AG09309 (cell line): ENCODE measurements around the gene ZNF471.

Experiments
- DNase-seq: peaks from one replicate; pipeline ENCODE4 v3.0.0-alpha.2; 2010; ENCODE audit warnings: low read depth
- H3K4me3 ChIP-seq: 2 replicates; pipeline ENCODE4 v1.5.1; 2011; ENCODE audit warnings: mild to moderate bottlenecking, low read depth, low read length, moderate library complexity; ENCODE audit not compliant: control insufficient read depth
- TF ChIP-seq, protein P1 (sequence below): IDR thresholded peaks from 2 replicates; pipeline ENCODE4 v1.5.1; 2011; ENCODE audit warnings: mild to moderate bottlenecking, low read depth, low read length, inconsistent platforms; ENCODE audit not compliant: insufficient read depth, control insufficient read depth; ENCODE audit errors: missing control alignments

The ZNF471 gene

DNA sequence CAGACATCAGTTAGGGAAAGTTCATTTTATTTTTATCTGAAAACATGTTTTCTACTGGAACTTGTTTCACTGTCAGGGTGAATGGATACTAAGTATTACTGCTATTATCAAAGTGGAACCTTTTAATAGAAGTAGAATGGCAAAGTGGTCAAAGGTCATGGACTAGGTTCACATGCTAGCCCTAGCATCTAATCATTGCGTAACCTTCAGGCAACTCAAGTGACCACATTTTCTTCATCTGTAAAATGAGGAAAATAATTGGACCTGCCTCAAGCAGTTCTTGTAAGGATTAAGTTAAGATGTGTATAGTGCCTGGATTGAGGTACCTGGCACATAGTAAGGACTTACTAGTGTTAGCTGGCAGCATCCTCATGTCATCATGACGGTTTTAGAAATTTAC lies 36.1 kb downstream of the ZNF471 start:
- TF ChIP-seq, protein P1, sequence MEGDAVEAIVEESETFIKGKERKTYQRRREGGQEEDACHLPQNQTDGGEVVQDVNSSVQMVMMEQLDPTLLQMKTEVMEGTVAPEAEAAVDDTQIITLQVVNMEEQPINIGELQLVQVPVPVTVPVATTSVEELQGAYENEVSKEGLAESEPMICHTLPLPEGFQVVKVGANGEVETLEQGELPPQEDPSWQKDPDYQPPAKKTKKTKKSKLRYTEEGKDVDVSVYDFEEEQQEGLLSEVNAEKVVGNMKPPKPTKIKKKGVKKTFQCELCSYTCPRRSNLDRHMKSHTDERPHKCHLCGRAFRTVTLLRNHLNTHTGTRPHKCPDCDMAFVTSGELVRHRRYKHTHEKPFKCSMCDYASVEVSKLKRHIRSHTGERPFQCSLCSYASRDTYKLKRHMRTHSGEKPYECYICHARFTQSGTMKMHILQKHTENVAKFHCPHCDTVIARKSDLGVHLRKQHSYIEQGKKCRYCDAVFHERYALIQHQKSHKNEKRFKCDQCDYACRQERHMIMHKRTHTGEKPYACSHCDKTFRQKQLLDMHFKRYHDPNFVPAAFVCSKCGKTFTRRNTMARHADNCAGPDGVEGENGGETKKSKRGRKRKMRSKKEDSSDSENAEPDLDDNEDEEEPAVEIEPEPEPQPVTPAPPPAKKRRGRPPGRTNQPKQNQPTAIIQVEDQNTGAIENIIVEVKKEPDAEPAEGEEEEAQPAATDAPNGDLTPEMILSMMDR: no peak
- no peak for DNase-seq

DNA sequence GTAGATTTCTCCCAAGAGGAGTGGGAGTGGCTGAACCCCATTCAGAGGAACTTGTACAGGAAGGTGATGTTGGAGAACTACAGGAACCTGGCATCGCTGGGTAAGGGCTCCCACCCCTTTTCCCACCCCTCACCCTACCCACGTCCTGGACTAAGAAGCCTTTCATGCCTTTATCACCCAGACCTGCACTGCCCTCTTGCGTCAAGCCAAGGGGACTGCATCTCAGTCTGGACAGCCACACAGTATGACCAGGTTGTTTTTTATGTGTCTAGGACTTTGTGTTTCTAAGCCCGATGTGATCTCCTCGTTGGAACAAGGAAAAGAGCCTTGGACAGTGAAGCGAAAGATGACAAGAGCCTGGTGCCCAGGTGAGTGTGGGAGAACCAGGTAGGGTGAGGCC lies 39.9 kb downstream of the ZNF471 start:
- no peak overlapping the region for H3K4me3 ChIP-seq
- DNase-seq: no peak
- TF ChIP-seq, protein P1: peak; percentile 20

More for the DNA sequence above, 36.1 kb downstream of the ZNF471 start:
- H3K4me3 ChIP-seq: no peak overlapping the region

DNA sequence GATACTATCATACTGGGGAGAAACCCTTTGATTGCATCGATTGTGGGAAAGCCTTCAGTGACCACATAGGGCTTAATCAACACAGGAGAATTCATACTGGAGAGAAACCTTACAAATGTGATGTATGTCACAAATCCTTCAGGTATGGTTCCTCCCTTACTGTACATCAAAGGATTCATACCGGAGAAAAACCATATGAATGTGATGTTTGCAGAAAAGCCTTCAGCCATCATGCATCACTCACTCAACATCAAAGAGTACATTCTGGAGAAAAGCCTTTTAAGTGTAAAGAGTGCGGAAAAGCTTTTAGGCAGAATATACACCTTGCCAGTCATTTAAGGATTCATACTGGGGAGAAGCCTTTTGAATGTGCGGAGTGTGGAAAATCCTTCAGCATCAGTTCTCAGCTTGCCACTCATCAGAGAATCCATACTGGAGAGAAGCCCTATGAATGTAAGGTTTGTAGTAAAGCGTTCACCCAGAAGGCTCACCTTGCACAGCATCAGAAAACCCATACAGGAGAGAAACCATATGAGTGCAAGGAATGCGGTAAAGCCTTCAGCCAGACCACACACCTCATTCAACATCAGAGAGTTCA lies 46.7 kb downstream of the ZNF471 start:
- TF ChIP-seq, protein P1: no peak
- no peak for DNase-seq
- no peak overlapping the region for H3K4me3 ChIP-seq

DNA sequence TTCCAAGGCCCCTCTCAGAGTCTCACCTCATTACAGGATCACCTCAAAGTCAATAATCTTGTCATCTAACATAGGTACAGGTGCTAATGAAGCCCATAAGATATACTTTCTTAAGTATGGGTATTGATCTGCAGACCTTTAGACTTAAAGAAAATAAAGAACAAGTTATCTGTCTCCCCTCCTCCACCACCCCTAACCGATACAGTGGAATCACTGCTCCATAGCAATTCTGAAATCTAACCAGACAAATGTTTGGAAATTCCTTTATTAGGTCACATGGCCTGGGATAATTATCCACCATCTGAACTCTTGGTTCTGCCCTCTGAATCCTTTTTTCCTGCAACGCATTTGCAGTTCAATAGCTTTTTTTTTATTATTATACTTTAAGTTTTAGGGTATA lies 55.1 kb downstream of the ZNF471 start:
- TF ChIP-seq, protein P1: no peak
- no peak for DNase-seq
- no peak overlapping the region for H3K4me3 ChIP-seq

DNA sequence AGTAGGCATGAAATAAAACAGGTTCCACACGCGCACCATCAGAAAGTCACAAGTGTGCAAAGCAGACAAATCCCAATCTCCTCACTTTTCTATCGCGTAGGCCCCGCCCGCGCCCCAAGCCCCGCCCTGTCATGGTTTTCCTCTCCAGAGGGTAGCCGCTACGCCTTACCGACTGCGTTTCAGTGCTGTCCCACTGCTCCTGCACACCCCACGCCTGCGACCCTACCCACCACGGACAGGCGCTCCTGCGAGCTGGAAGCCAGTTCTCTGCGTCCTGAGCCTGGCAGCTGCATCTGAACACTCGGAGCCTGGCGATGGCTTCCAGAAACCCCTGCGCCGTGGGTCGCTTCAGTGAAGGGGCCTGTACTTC lies 59.2 kb downstream of the ZNF471 start:
- H3K4me3 ChIP-seq: peak overlapping the region; percentile 69
- TF ChIP-seq, protein P1: no peak
- DNase-seq: no peak

DNA sequence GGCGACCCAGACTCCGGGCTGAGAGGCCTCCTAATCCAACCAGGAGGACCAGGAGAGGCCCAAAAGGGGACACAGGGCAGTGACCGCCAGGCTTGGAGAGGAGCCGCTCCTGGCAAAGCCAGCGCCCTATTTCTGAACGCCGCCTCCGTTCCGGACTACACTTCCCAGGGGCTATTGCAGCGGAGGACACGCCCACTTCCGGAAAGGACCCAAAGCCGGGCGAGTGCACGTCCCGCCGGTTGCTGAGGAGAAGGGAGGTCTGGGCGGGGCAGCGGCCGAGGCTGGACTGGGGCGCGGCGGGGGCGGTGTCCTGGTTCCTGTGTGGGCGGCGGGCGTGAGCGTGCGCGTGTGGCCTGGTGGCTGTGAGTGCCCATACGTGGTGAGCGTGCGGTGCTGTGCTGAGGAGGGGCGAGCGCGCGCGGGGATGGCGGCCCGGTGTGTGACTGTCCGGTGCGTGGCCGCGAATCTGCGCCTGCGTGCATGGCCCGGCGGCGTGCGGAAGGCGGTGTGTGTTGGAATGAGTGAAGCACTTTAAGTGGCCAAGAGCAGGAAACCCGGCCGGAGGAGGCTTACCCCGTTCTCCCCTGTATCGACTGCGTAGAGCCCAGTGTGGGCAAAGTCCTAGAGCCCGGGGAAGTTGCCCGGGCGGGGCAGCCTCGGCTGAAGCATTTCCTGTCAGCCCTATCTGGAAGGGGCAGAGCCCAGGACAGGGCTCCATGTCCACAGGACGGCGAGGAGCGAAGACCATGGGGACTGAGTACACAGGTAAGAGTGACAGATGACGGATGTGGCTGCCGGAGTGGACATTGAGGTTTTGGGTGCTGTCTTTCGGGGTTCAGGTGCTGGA lies 59.8 kb downstream of the ZNF471 start, which contains the start of gene ZNF470:
TSS of gene ZNF470 (plus strand) at position 195 of the 847 bp plus-strand sequence. CDS start 2,844 bp downstream, outside the sequence.
- peak within 1 kb of the TSS; percentile 69 for H3K4me3 ChIP-seq
- peak; percentile 45 for DNase-seq
- TF ChIP-seq, protein P1: no peak
